ENCODE data around the gene ZNF576. TPM values are rescaled to one million over a fixed set of nuclear protein-coding genes. Genes with fewer than 3 reads are reported as not detected.
"Not testable (repeated sequence)": the region's sequence is repeated elsewhere in the genome, so short reads cannot be mapped to it uniquely, and the experiment has no call there.

Gene ZNF576
- total RNA-seq, 1 donor from 2014 or later, result 19.2 TPM

GRCh38 chr19:43597876-43598275, 1.5 kb downstream of the ZNF576 start:
- intact Hi-C loops (cut with micrococcal nuclease), result loop anchor here (2.0 kb wide), 2 partner anchors 159 to 187 kb away; no protein-coding TSS in a partner anchor

GRCh38 chr19:43598445-43599240, 2.2 kb downstream of the ZNF576 start:
- intact Hi-C loops (cut with micrococcal nuclease), result no loop called here

GRCh38 chr19:43599635-43600295, 3.4 kb downstream of the ZNF576 start:
- intact Hi-C loops (cut with micrococcal nuclease), result no loop called here

GRCh38 chr19:43600326-43600725, 3.9 kb downstream of the ZNF576 start:
- intact Hi-C loops (cut with micrococcal nuclease), result not testable (repeated sequence)

- intact Hi-C loops (cut with micrococcal nuclease), result no loop called here
These were observed 9.6 kb downstream of the ZNF576 start for GRCh38 chr19:43605875-43606568.

- intact Hi-C loops (cut with micrococcal nuclease), result no loop called here
These were observed 10.3 kb downstream of the ZNF576 start for GRCh38 chr19:43606569-43607229.

GRCh38 chr19:43607238-43608205, 11.1 kb downstream of the ZNF576 start:
- intact Hi-C loops (cut with micrococcal nuclease), result no loop called here

GRCh38 chr19:43609872-43610271, 13.5 kb downstream of the ZNF576 start:
- intact Hi-C loops (cut with micrococcal nuclease), result no loop called here

GRCh38 chr19:43610493-43610892, 14.1 kb downstream of the ZNF576 start:
- intact Hi-C loops (cut with micrococcal nuclease), result no loop called here

GRCh38 chr19:43611788-43612187, 15.4 kb downstream of the ZNF576 start, which contains the start of gene SRRM5:
TSS of gene SRRM5 (plus strand) at chr19:43612088. CDS start at chr19:43612122, 34 bp downstream.
- intact Hi-C loops (cut with micrococcal nuclease), result no loop called here

GRCh38 chr19:43612374-43612773, 16.0 kb downstream of the ZNF576 start:
- intact Hi-C loops (cut with micrococcal nuclease), result no loop called here

GRCh38 chr19:43616306-43616705, 19.9 kb downstream of the ZNF576 start:
- intact Hi-C loops (cut with micrococcal nuclease), result no loop called here

- intact Hi-C loops (cut with micrococcal nuclease), result no loop called here
These were observed 20.6 kb downstream of the ZNF576 start for GRCh38 chr19:43616954-43617353.

- intact Hi-C loops (cut with micrococcal nuclease), result loop anchor here (1.0 to 2.0 kb wide), 11 partner anchors 20 to 156 kb away; partner anchors contain the start of genes CADM4, ETHE1, IRGQ and PHLDB3
These were observed 22.5 kb downstream of the ZNF576 start for GRCh38 chr19:43618921-43619261.

GRCh38 chr19:43619262-43620060, 23.1 kb downstream of the ZNF576 start, which contains the start of gene ZNF428:
TSS of gene ZNF428 (minus strand) at chr19:43619629. CDS start at chr19:43614304, 5,325 bp downstream.
- intact Hi-C loops (cut with micrococcal nuclease), result loop anchor here (1.0 to 2.0 kb wide), 11 partner anchors 19 to 156 kb away; partner anchors contain the start of genes CADM4, ETHE1, IRGQ and PHLDB3

- intact Hi-C loops (cut with micrococcal nuclease), result no loop called here
These were observed 23.9 kb downstream of the ZNF576 start for GRCh38 chr19:43620061-43621001.

GRCh38 chr19:43622070-43622469, 25.7 kb downstream of the ZNF576 start:
- intact Hi-C loops (cut with micrococcal nuclease), result no loop called here

GRCh38 chr19:43622956-43623355, 26.6 kb downstream of the ZNF576 start:
- intact Hi-C loops (cut with micrococcal nuclease), result no loop called here
